Colonic mucosa (tissue), 4 donors: Measurements from ENCODE around the gene IGSF10. TPM values are rescaled to one million over a fixed set of nuclear protein-coding genes. Genes with fewer than 3 reads are reported as not detected.

Source experiments
- DNase-seq: peaks from one replicate; pipeline ENCODE4 v3.0.0-alpha.2; 2020
- H3K27ac ChIP-seq: fragments of 200-600 bp; one replicate; pipeline ENCODE4 v1.8.0; 2021
- H3K27me3 ChIP-seq: fragments of 200-600 bp; one replicate; pipeline ENCODE4 v1.8.0; 2021
- H3K36me3 ChIP-seq: fragments of 200-600 bp; one replicate; pipeline ENCODE4 v1.8.0; 2021
- H3K4me1 ChIP-seq: fragments of 200-600 bp; one replicate; pipeline ENCODE4 v1.8.0; 2021; ENCODE audit warnings: mild to moderate bottlenecking
- H3K4me3 ChIP-seq: fragments of 200-600 bp; one replicate; pipeline ENCODE4 v1.8.0; 2021
- H3K9ac ChIP-seq, 2 donors: one replicate each; pipeline ENCODE4 v1.7.0; 2013; ENCODE audit warnings: control low read depth in 2 of 2, low read depth in 2 of 2, low read length in 2 of 2
- H3K9me3 ChIP-seq: fragments of 200-600 bp; one replicate; pipeline ENCODE4 v1.8.0; 2021
- CTCF ChIP-seq: fragments of 200-600 bp; IDR thresholded peaks from one replicate; pipeline ENCODE4 v1.8.0; 2022; ENCODE audit warnings: antibody characterized with exemption, mild to moderate bottlenecking
- intact Hi-C: fragments of 100-400 bp; cut with DNase I; formaldehyde crosslinking; loops from one replicate; pipeline ENCODE4 v1.14.1; 2022
- total RNA-seq, 2 donors: library from RNA; stranded (reverse); fragmentation: NEBNext Ultra II Directional in 1 of 2; extraction: Animal tissue kit (Norgen Biotek cat#: 25700) in 1 of 2; gene quantifications; one replicate each; pipeline ENCODE4 v1.2.1, GENCODE V29; 2021
- donor health status: healthy.
- donor health status: DM: no; HTN: no; CAD: no.
- donor health status: DM: no; HTN: no; CAD: no.

IGSF10 gene
- total RNA-seq, 2 donors from 2014 or later, result 0.96 to 1.5 TPM

- Histone ChIP-seq H3K27ac (no peak overlapping the region), H3K9me3 (no peaks in the 10 kb centered on the region), H3K27me3 (no peaks in the 10 kb centered on the region), H3K9ac (no peak overlapping the region), H3K4me1 (no peaks in the 10 kb centered on the region), H3K4me3 (no peak overlapping the region), H3K36me3 (no peaks in the 10 kb centered on the region)
- DNase-seq, result no peak
- no peak for TF ChIP-seq CTCF
- intact Hi-C loops, result no loop called here
These were observed 38.9 kb downstream of the IGSF10 start for GRCh38 chr3:151421938-151422337.

GRCh38 chr3:151419806-151420205 lies 41.1 kb downstream of the IGSF10 start:
- intact Hi-C loops, result no loop called here
- H3K4me3 ChIP-seq, result no peak overlapping the region
- no peaks in the 10 kb centered on the region for H3K36me3 ChIP-seq
- no peak for TF ChIP-seq CTCF
- no peak overlapping the region for H3K27ac ChIP-seq
- H3K4me1 ChIP-seq, result no peaks in the 10 kb centered on the region
- no peaks in the 10 kb centered on the region for H3K9me3 ChIP-seq
- no peak overlapping the region for H3K9ac ChIP-seq
- DNase-seq, result no peak
- H3K27me3 ChIP-seq, result no peaks in the 10 kb centered on the region

GRCh38 chr3:151415289-151415688 lies 45.6 kb downstream of the IGSF10 start:
- DNase-seq, result no peak
- no peaks in the 10 kb centered on the region for H3K27me3 ChIP-seq
- no peaks in the 10 kb centered on the region for H3K9me3 ChIP-seq
- H3K27ac ChIP-seq, result no peak overlapping the region
- no peaks in the 10 kb centered on the region for H3K4me1 ChIP-seq
- no peak overlapping the region for H3K9ac ChIP-seq
- TF ChIP-seq CTCF, result no peak
- H3K36me3 ChIP-seq, result no peaks in the 10 kb centered on the region
- no peak overlapping the region for H3K4me3 ChIP-seq
- intact Hi-C loops, result no loop called here

- no peaks in the 10 kb centered on the region for H3K9me3 ChIP-seq
- H3K27ac ChIP-seq, result no peak overlapping the region
- DNase-seq, result no peak
- no peaks in the 10 kb centered on the region for H3K27me3 ChIP-seq
- no peaks in the 10 kb centered on the region for H3K36me3 ChIP-seq
- H3K4me3 ChIP-seq, result no peak overlapping the region
- no peak overlapping the region for H3K9ac ChIP-seq
- intact Hi-C loops, result no loop called here
- H3K4me1 ChIP-seq, result no peaks in the 10 kb centered on the region
- TF ChIP-seq CTCF, result no peak
These were observed 47.9 kb downstream of the IGSF10 start for GRCh38 chr3:151412989-151413388.

Other genes starting within 250 kb of the IGSF10 start
- gene P2RY14, start 182.5 kb downstream of the IGSF10 start, total RNA-seq, result 1 to 10 TPM; 1.7 to 2.9 TPM
- gene GPR87, start 144.2 kb downstream of the IGSF10 start, total RNA-seq, result not detected
- under 1 TPM; 0.27 to 0.80 TPM for gene P2RY13, start 131.5 kb downstream of the IGSF10 start, total RNA-seq
- gene P2RY12, start 76.3 kb downstream of the IGSF10 start, total RNA-seq, result under 1 TPM; 0.17 to 0.72 TPM